ENCODE data around the gene DNAH6.
A peak's percentile ranks its signal among the peaks of the same experiment; 100 is the strongest.
"Not testable (repeated sequence)": the region's sequence is repeated elsewhere in the genome, so short reads cannot be mapped to it uniquely, and the experiment has no call there.

Gene DNAH6

DNA sequence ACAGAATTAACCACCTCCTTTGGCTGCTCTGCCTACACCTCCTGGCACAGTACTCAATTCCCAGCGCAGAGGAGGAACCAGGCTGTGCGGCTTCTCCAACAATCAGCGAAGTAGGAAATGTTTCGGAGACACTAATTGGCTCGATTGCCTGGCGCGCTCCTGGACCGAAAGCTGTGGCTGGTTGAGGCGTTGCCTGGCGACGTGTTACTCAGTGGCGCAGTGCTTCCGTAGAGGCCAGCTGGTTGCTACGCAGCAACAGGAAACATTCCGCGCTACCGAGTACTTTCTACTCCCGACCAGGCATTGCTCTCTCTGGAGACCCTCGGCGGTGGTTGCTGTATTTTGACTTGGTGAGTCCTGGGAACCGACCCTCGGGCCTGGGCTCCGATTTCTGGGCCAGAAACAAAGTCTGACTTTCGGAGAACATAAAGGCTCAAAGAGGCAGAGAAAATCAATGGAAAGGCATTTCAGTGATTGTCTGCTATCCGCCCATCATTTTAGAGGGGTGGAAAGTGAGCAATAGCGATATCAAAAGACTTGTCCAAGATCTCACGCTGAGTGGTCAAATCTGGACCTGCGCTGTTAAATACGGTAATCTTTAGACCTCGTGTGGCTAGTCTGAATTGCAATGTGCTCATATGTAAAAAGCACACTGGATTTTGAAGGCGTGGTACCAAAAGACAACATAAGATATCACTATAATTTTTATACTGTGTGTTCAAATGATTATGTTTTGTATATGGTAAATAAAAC lies at the start of gene DNAH6:
Gene DNAH6 (plus strand): TSS at position 265 of the 753 bp plus-strand sequence. CDS start 1,329 bp downstream, outside the sequence.
- DNase-seq (ENCODE audit: low read depth in 2 of 2) = peak; percentile 62 to 69

- no peak for DNase-seq (ENCODE audit: low read depth in 2 of 2)
These were observed 48.9 kb upstream of the DNAH6 start for GRCh38 chr2:84467389-84467788.

DNA sequence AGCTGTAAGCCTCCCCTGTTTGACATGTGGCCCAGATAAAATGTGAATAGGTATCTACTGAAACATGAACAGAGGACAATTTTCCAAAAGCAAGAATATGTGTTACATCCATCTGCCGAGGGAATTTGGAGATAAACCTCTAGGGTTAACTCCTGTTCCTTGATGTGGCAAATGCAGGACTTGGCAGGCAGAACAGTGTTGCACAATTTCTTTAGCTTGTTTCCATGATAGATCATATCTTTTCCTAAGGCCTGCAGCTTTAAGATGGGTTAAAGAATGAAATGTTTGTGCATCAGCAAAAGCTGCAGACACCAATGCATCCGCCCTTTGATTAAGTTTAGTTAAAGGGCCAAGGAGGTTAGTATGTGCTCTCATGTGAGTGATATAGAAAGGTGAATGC lies 43.9 kb upstream of the DNAH6 start:
- DNase-seq (ENCODE audit: low read depth in 2 of 2) = not testable (repeated sequence)

- DNase-seq (ENCODE audit: low read depth in 2 of 2) = no peak
These were observed 43.3 kb upstream of the DNAH6 start for GRCh38 chr2:84472856-84473565.

- no peak for DNase-seq (ENCODE audit: low read depth in 2 of 2)
These were observed 42.1 kb upstream of the DNAH6 start for GRCh38 chr2:84474176-84474575.

- no peak for DNase-seq (ENCODE audit: low read depth in 2 of 2)
These were observed 38.4 kb upstream of the DNAH6 start for GRCh38 chr2:84477886-84478285.

DNA sequence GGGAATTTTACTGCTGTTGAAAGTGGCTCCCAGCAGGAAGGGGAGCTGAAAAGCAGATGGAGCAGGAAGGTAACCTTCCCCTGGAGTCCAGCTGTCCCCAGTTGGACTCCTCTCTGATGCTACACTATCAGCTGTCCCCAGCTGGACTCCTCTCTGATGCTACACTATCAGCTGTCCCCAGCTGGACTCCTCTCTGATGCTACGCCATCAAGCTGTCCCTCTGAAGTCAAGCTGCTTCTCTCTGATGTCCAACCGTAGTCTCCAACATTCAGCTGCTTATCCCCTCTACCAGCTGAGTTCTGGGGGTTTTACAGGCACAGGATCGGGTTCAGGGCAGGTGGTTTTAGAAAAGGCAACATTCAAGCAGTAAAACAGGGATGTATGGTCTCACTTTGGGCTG lies 37.4 kb upstream of the DNAH6 start:
- no peak for DNase-seq (ENCODE audit: low read depth in 2 of 2)

DNA sequence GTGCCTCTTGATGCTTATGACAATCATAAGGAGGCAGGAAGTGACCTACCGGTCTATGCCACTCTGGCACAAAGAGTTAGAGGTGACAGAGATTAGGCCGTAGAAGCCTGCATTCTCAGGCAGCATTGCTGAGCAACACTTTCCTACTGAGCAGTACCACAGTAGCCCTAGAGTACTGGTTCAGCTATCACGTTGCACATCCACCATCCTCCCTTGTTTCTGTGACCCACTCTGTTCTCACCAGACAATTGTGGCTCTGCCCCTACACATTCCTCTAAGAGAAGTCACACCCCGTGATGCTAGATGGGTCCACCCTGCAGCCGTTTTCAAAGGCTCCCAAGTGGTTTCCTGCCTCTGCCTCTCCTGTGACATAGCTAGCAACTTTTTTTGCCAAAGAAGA lies 34.6 kb upstream of the DNAH6 start:
- DNase-seq (ENCODE audit: low read depth in 2 of 2) = no peak

- no peak for DNase-seq (ENCODE audit: low read depth in 2 of 2)
These were observed 33.7 kb upstream of the DNAH6 start for GRCh38 chr2:84482603-84483002.

DNA sequence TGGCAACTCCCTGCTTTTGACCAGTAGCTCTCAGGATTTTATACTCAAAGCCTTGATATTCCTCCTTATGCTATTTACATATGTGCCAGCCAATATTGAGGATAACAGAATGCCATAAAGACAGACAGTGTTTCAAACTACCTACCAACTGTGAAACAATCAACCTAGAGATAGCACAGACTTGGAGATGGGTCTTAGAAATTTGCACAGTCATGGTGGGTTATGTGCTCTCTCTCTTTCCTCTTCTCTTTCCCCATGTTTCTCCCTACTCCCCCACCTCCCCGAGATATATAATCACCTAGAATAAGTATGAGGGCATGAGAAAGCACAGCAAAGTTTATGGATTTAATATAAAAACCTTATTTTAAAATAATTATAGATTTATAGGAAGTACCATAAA lies 33.0 kb upstream of the DNAH6 start:
- DNase-seq (ENCODE audit: low read depth in 2 of 2) = no peak

- no peak for DNase-seq (ENCODE audit: low read depth in 2 of 2)
These were observed 29.7 kb upstream of the DNAH6 start for GRCh38 chr2:84486441-84487115.

- DNase-seq (ENCODE audit: low read depth in 2 of 2) = no peak
These were observed 28.9 kb upstream of the DNAH6 start for GRCh38 chr2:84487298-84487996.

- no peak for DNase-seq (ENCODE audit: low read depth in 2 of 2)
These were observed 25.0 kb upstream of the DNAH6 start for GRCh38 chr2:84491256-84491655.

DNA sequence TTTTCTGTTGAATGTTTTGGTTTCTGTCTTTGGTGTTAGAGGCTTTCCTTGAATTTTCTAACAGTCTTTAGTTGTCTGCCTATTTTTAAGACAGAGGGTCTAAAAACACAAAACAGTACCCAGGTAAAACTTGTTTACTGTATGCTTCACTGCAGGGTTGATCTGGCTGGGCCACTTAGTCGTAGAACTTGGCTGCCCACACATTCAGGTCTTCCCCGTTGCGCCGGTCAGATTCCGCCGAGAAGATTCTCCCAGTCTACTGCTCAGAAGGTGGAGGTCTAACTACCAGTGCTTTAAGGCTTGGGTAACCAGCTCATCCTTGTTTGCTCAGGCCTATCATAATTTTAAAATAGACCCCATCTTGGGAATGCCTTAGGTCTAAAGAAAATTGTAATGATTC lies 24.6 kb upstream of the DNAH6 start:
- no peak for DNase-seq (ENCODE audit: low read depth in 2 of 2)

- no peak for DNase-seq (ENCODE audit: low read depth in 2 of 2)
These were observed 23.7 kb upstream of the DNAH6 start for GRCh38 chr2:84492571-84492970.

- DNase-seq (ENCODE audit: low read depth in 2 of 2) = no peak
These were observed 22.8 kb upstream of the DNAH6 start for GRCh38 chr2:84493514-84493913.

DNA sequence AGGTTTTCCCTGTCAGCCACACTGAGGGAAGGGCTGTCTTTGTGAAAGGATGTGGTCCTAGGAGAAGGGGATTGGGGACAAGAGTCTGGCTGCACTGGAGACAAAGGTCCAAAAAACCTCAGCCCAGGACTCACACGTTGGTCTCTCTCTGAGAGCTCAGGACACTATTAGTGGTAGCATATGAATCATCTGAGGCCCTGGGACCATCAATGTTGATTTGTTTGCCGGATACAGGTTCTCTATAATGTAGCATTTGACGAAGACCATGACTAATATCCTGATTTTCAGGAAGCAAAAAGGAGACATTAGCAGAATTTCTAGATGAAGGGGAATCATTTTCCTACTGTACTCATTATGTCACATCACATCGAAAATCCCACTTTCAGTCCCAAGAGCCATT lies 22.2 kb upstream of the DNAH6 start:
- DNase-seq (ENCODE audit: low read depth in 2 of 2) = no peak

- peak in 1 of 2 donors; percentile 34 for DNase-seq (ENCODE audit: low read depth in 2 of 2)
These were observed 20.7 kb upstream of the DNAH6 start for GRCh38 chr2:84495539-84496146.

DNA sequence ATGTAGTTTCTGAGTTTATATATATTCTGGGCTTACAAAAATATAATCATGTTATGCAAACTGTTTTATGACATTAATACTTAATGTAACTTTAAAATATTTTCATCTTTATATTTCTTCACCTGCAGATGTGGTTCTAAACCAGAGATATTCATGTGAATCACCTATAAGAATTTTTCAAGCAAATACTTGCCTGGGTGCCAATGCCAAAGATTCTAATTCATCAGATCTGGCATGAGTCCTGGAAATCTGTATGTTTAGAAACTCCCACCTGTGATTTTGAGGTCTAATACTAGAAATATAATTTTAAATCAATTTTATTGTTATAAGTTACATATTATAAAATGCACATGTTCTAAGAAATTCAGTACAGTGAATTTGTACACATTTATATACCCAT lies 19.9 kb upstream of the DNAH6 start:
- DNase-seq (ENCODE audit: low read depth in 2 of 2) = no peak

GRCh38 chr2:84497285-84497684 lies 19.0 kb upstream of the DNAH6 start:
- DNase-seq (ENCODE audit: low read depth in 2 of 2) = no peak

DNA sequence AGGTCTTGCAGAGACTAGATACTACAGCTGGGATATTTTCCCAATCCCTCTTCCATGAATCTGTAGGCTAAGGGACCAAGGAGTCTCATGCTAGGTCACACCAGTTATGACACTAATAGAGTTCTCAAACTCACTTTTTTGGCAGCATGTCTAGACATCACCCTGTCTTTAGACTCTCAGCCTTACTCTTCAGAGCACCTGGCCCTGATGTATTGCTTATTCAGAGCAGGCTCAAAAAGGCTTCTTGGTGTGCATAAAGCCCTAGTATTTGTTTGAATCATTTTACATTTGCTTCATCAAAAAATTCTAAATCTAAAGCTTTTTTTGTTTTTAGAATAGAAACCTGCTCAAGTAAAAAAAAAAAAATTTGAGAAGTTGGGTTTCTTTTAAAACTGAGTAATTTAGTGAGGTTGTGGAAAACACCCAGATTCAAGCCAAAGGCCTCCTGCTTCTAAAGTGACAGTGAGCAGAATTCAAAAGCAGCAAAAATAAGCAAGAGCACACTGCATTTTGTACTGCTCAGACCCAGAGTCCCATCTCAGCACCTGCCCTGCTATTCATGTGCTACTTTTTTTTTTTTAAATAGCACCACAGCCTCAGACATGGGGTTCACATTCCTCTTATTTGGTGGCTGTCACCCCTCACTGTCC lies 18.0 kb upstream of the DNAH6 start:
- no peak for DNase-seq (ENCODE audit: low read depth in 2 of 2)

Data from stimulated activated CD4-positive, alpha-beta T cell treated with anti-CD3 and anti-CD28 coated beads, Interleukin-1b, Interleukin-23, amount 100 ng/mL, for 4 hours (primary cell).